Activated naive CD4-positive, alpha-beta T cell treated with anti-CD3 and anti-CD28 coated beads for 36 hours (primary cell): ENCODE data around the gene MAML2. TPM values are rescaled to one million over a fixed set of nuclear protein-coding genes. Genes with fewer than 3 reads are reported as not detected.
A peak's percentile ranks its signal among the peaks of the same experiment; 100 is the strongest.

Source experiments
- CTCF ChIA-PET: fragments of 350-600 bp; sonication (Branson Sonifier 250); formaldehyde crosslinking; loops from one replicate; lab custom pipeline; 2021; ENCODE audit warnings: antibody characterized with exemption; lab: Charles Lee
- DNase-seq: peaks from one replicate; pipeline ENCODE4 v3.0.0-alpha.2; 2020
- H3K27ac Mint-ChIP-seq: one replicate; pipeline ENCODE4 v1.8.0; 2021; ENCODE audit warnings: mild to moderate bottlenecking, mixed read lengths
- H3K27me3 Mint-ChIP-seq: one replicate; pipeline ENCODE4 v1.8.0; 2021; ENCODE audit warnings: low read depth, mixed read lengths
- H3K36me3 Mint-ChIP-seq: one replicate; pipeline ENCODE4 v1.8.0; 2021; ENCODE audit warnings: low read depth, mixed read lengths
- H3K4me1 Mint-ChIP-seq: one replicate; pipeline ENCODE4 v1.8.0; 2021; ENCODE audit warnings: low read depth, mixed read lengths
- H3K4me3 Mint-ChIP-seq: one replicate; pipeline ENCODE4 v1.8.0; 2021; ENCODE audit warnings: mild to moderate bottlenecking, moderate library complexity, mixed read lengths
- H3K9me3 Mint-ChIP-seq: one replicate; pipeline ENCODE4 v1.8.0; 2021; ENCODE audit warnings: mixed read lengths
- intact Hi-C: fragments of 100-400 bp; cut with micrococcal nuclease; formaldehyde crosslinking; loops from one replicate; pipeline ENCODE4 v1.15.1; 2023
- total RNA-seq, 2 experiments: library from RNA; stranded (reverse); gene quantifications; one replicate each; pipeline ENCODE4 v1.2.3, GENCODE V29; 2021

Gene MAML2
- total RNA-seq, 2 experiments from 2014 or later, result 26.6 to 28.1 TPM

DNA sequence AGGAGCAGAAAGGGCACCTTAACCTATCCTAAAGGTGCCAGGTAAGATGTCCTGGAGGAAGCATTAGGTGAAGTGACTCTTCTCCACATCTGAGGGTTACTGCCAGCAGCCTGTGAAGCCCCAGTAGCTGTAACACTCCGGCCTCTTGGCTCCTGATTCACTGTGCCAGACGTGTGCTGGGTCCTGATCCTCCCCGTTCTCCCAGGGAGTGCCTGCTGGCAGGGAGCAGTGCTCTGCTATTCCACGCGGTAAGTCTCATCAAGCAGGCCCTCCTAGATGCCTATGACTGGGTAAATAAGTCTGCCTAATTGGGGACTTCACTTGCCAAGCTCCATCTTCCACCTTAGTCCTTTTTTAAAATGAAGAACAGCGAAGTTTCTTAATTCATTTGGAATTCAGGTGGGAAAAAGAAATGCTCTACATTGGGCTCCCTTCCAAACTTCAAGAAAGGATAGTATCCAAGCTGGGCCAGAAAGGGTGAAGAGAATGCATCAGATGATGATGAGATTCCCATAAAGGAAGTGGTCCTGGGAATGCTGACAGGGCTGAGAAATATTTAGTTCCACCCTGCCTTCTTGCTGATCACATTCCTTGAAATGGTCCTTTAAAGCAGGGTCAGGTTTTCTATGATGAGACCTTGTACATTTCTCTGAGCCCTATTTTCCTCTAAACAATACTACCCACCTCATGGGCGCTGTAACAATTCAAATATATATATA lies 188.0 kb downstream of the MAML2 start:
- DNase-seq, result no peak
- CTCF ChIA-PET, result interaction anchor here (0.6 to 1.4 kb wide), 6 partner anchors 40 to 188 kb away, joined by 3 to 10 read pairs (median 4); partner anchors contain the start of gene MAML2
- peak overlapping the region; percentile 52 for H3K27ac Mint-ChIP-seq
- H3K4me3 Mint-ChIP-seq, result no peak overlapping the region
- intact Hi-C loops, result loop anchor here (5.0 kb wide), 1 partner anchor 237 kb away; the partner anchor contains the start of gene JRKL
- no peaks in the 10 kb centered on the region for H3K36me3 Mint-ChIP-seq
- H3K4me1 Mint-ChIP-seq, result peaks cover 67% of the 10 kb centered on the region
- H3K9me3 Mint-ChIP-seq, result no peaks in the 10 kb centered on the region
- no peaks in the 10 kb centered on the region for H3K27me3 Mint-ChIP-seq

DNA sequence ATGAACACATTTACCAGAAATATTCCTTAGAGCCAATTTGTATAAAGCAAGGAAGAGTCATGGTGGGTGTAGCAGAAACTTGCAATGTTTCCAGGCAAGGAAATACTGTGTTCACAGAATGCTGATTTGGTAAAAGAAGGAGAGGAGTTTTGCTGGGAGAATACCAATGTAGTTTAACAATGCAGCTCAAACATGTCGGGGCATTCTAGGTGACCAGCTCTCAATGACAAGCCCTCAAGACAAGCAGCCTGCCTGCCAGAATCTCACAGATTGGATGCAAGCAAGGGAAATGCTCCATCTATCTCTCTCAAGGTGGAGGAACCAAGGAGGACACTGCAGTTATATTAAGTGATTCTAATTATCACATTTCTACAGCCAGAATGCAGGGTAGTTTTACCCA lies 190.4 kb downstream of the MAML2 start:
- no peaks in the 10 kb centered on the region for H3K9me3 Mint-ChIP-seq
- no peak overlapping the region for H3K4me3 Mint-ChIP-seq
- no peak for DNase-seq
- CTCF ChIA-PET, result interaction anchor here (1.7 kb wide), 1 partner anchor 18 kb away, joined by 6 read pairs; no protein-coding TSS in a partner anchor
- H3K27me3 Mint-ChIP-seq, result no peaks in the 10 kb centered on the region
- peaks cover 68% of the 10 kb centered on the region for H3K4me1 Mint-ChIP-seq
- intact Hi-C loops, result loop anchor here (5.0 kb wide), 1 partner anchor 240 kb away; the partner anchor contains the start of gene JRKL
- H3K27ac Mint-ChIP-seq, result peak overlapping the region; percentile 9
- peaks cover 4% of the 10 kb centered on the region for H3K36me3 Mint-ChIP-seq

DNA sequence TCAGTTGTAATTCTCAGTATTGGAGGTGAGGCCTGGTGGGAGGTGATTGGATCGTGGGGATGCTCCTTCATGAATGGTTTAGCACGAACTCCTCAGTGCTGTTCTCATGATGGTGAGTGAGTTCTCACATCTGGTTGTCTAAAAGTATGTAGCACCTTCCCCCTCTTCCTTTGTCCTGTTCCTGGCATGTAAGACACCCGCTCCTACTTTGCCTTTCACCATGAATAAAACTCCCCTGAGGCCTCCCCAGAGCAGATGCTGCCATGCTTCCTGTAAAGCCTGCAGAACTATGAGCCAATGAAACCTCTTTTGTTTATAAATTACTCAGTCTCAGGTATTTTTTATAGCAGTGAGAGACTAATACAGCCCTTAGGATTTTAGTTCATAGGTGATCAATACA lies 191.5 kb downstream of the MAML2 start:
- Mint-ChIP-seq H3K4me3 (no peak overlapping the region), H3K27me3 (no peaks in the 10 kb centered on the region), H3K4me1 (peaks cover 64% of the 10 kb centered on the region), H3K9me3 (no peaks in the 10 kb centered on the region), H3K27ac (no peak overlapping the region), H3K36me3 (peaks cover 5% of the 10 kb centered on the region)
- CTCF ChIA-PET, result interaction anchor here (0.6 to 1.7 kb wide), 5 partner anchors 8 to 191 kb away, joined by 3 to 9 read pairs (median 3); partner anchors contain the start of gene MAML2
- DNase-seq, result peak; percentile 70
- intact Hi-C loops, result loop anchor here (1.0 to 5.0 kb wide), 8 partner anchors 15 to 241 kb away; partner anchors contain the start of gene JRKL

DNA sequence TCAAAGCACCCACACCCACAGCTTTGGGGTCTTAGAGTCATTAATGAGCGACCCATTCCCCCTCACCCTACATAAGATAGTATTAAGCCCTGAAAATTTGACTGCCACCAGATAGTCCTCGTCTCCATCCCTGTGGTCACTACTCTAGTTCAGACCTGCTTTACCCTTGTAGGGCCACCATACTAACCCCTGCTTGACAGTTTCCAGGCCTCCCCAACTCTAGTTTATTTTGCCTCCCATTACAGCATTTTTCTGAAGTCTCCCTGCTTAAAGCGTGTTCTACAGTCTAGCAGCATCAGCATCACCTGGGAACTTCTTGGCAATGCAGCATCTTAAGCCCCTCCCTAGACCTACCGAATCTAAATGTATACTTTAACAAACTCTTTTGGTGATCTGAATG lies 192.4 kb downstream of the MAML2 start:
- intact Hi-C loops, result loop anchor here (1.0 to 5.0 kb wide), 10 partner anchors 8 to 242 kb away; partner anchors contain the start of gene JRKL
- Mint-ChIP-seq H3K36me3 (peaks cover 6% of the 10 kb centered on the region), H3K27ac (no peak overlapping the region), H3K27me3 (no peaks in the 10 kb centered on the region), H3K4me1 (peaks cover 59% of the 10 kb centered on the region), H3K4me3 (no peak overlapping the region), H3K9me3 (no peaks in the 10 kb centered on the region)
- CTCF ChIA-PET, result interaction anchor here (0.6 to 2.9 kb wide), 6 partner anchors 17 to 193 kb away, joined by 3 to 11 read pairs (median 4); partner anchors contain the start of gene MAML2
- no peak for DNase-seq

DNA sequence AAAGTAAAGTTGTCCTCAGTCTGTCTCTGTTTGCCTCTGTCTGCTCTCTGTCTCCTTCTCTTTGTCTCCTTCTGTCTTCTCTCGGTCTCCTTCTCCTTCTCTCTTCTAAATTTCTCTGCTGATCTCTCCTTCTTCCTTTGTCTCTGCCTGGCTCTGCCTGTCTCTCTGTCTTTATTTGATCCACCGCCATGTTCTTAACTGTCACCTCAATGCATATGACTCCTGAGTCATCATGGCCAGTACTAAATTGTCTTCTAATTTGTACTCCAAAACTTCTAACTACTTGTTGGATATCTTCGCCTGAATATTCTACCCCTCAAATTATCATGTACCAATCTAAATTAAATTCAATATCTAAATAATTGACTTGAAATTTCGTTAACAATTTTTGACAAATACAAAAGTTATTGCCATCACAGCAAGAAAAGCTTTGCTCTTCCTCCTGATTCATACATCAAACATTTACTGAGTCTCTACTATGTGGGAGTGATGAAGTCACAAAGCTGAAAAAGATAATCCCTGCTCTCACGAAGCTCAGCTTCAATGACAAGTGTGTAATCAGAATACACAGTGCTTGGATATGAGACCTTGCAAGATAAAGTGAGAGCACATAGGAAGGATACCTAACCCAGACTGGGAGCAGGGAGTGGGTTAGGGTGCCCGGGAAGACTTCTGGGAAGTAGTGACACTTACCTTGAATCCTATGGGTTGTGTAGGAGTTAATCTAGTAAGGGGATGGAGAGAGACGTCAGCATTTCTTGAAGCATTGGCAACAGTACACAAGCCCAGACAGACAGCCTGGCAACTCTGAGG lies 193.0 kb downstream of the MAML2 start:
- CTCF ChIA-PET, result interaction anchor here (0.6 to 2.9 kb wide), 4 partner anchors 16 to 193 kb away, joined by 3 to 11 read pairs (median 4); partner anchors contain the start of gene MAML2
- intact Hi-C loops, result loop anchor here (1.0 to 5.0 kb wide), 6 partner anchors 8 to 242 kb away; partner anchors contain the start of gene JRKL
- no peak overlapping the region for H3K27ac Mint-ChIP-seq

DNA sequence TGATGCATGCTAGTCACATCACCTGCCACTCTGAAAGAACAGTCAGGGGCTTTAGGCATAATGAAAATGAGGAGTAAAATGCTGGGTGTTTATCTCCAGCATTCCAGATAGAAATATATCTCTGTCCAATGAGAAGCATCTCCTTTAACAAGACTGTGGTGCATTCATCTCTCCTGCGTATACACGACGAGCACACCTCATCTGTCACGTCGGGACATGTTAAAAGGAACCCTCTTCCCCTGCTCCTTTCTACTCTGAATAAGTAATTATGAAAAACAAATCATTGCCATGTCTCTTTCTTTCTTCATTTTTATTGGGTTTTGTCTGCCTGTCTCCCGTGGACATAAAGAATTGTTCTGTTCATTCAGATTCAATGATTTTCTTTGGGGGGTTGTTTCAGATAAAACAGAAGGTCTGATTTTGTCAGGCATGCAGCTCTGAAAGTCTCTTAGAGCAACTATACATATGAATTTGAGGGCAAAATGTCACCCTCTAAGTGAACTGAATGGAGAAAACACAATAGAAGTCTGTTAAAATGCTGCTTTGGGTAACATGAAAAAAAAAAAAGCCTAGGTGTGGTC lies 195.0 kb downstream of the MAML2 start:
- CTCF ChIA-PET, result interaction anchor here (2.9 kb wide), 1 partner anchor 195 kb away, joined by 11 read pairs; the partner anchor contains the start of gene MAML2
- Mint-ChIP-seq H3K36me3 (peaks cover 6% of the 10 kb centered on the region), H3K4me1 (peaks cover 47% of the 10 kb centered on the region), H3K9me3 (no peaks in the 10 kb centered on the region), H3K27ac (no peak overlapping the region), H3K27me3 (no peaks in the 10 kb centered on the region), H3K4me3 (no peak overlapping the region)
- intact Hi-C loops, result no loop called here
- no peak for DNase-seq

More for the DNA sequence above, 193.0 kb downstream of the MAML2 start:
- H3K9me3 Mint-ChIP-seq, result no peaks in the 10 kb centered on the region
- no peak overlapping the region for H3K4me3 Mint-ChIP-seq
- no peaks in the 10 kb centered on the region for H3K27me3 Mint-ChIP-seq
- DNase-seq, result no peak
- H3K36me3 Mint-ChIP-seq, result peaks cover 6% of the 10 kb centered on the region
- H3K4me1 Mint-ChIP-seq, result peaks cover 59% of the 10 kb centered on the region

DNA sequence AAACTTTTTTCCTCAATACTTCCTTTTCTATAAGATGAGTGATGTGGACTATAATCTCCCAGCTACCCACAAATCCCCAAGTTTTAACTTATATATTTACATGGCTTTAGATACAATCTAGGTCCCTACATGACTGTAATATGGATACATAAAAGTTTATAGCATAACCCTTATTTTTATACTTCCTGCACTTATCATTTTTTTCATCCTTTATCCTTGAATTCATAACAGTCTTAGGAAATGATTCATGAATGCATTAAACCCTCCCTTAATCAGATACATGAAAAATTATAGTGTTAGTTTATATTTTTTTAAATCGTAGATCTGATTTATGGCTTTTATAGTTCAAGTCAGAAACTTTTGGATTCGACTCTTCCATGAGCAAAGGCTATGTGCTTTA lies 195.8 kb downstream of the MAML2 start:
- peaks cover 43% of the 10 kb centered on the region for H3K4me1 Mint-ChIP-seq
- CTCF ChIA-PET, result no interaction called here
- intact Hi-C loops, result no loop called here

DNA sequence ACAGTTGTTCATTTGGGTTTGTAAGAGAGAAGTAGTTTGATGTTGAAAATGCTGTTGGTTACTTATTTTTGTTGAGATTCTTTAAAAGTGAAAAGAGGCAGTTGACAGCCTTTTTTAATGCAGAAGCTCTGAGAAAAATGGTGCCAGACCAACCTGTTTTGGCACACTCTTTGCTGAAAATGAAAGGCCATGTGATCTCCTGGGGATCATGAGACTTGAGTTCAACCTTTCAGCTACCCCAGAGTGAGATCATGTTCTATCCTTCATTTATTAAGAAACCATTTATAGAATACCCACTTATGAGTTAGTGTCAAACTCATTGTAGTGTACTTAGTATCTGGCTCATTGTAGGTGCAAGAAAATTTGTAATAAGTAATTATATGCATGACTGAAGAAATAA lies 196.2 kb downstream of the MAML2 start:
- no peak for DNase-seq
- H3K4me3 Mint-ChIP-seq, result no peak overlapping the region
- H3K4me1 Mint-ChIP-seq, result peaks cover 39% of the 10 kb centered on the region
- no peaks in the 10 kb centered on the region for H3K9me3 Mint-ChIP-seq
- CTCF ChIA-PET, result interaction anchor here (1.0 kb wide), 1 partner anchor 92 kb away, joined by 3 read pairs; no protein-coding TSS in a partner anchor
- H3K36me3 Mint-ChIP-seq, result peaks cover 8% of the 10 kb centered on the region
- H3K27ac Mint-ChIP-seq, result no peak overlapping the region
- intact Hi-C loops, result no loop called here
- H3K27me3 Mint-ChIP-seq, result no peaks in the 10 kb centered on the region

More for the DNA sequence above, 195.8 kb downstream of the MAML2 start:
- Mint-ChIP-seq H3K27ac (no peak overlapping the region), H3K27me3 (no peaks in the 10 kb centered on the region), H3K9me3 (no peaks in the 10 kb centered on the region), H3K36me3 (peaks cover 6% of the 10 kb centered on the region), H3K4me3 (no peak overlapping the region)
- DNase-seq, result no peak

DNA sequence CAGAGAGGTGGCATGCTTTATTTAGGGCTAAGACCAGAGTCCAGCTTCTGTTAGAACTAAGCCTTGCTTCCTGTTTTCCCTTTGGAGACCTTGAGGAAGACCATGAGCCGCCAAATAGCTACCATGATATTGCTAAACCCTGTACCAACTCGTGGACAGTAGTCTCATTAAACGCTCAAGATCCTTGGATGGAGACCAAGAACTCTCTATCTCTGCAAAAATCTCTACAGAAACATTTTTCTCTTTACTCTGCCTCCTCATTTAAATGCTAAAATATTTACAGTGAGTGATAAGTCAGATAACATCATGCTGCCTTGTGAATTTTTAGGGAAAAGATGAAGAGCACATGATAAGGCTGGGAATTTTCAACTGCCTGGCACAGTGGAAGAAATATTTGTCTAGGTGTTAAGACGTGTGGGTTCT lies 197.8 kb downstream of the MAML2 start:
- peaks cover 8% of the 10 kb centered on the region for H3K36me3 Mint-ChIP-seq
- DNase-seq, result no peak
- H3K27me3 Mint-ChIP-seq, result no peaks in the 10 kb centered on the region
- H3K4me3 Mint-ChIP-seq, result no peak overlapping the region
- CTCF ChIA-PET, result no interaction called here
- intact Hi-C loops, result no loop called here
- H3K27ac Mint-ChIP-seq, result peak overlapping the region; percentile 28
- peaks cover 52% of the 10 kb centered on the region for H3K4me1 Mint-ChIP-seq
- H3K9me3 Mint-ChIP-seq, result no peaks in the 10 kb centered on the region

DNA sequence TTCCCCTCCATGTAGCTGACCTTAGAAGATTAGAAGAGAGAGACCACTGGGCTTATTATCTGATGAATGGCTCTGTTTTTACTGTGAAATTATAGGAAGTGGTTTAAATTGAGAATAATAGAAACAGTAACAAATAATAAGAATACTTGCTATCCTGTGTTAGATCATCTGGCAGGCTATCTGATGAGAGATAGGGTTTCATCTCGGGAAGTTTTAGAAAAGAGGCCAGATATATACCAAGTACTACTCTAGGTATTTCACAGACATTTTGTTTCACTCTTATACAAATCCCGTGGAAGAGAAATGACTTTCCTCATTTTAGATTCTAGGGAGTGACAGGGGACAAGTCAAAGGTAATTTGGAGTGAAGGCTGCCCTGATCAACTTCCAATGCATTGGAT lies 198.4 kb downstream of the MAML2 start:
- intact Hi-C loops, result no loop called here
- no peaks in the 10 kb centered on the region for H3K9me3 Mint-ChIP-seq
- CTCF ChIA-PET, result no interaction called here
- H3K4me3 Mint-ChIP-seq, result no peak overlapping the region
- H3K4me1 Mint-ChIP-seq, result peaks cover 58% of the 10 kb centered on the region
- H3K27ac Mint-ChIP-seq, result no peak overlapping the region
- peaks cover 11% of the 10 kb centered on the region for H3K36me3 Mint-ChIP-seq
- H3K27me3 Mint-ChIP-seq, result no peaks in the 10 kb centered on the region
- DNase-seq, result no peak

DNA sequence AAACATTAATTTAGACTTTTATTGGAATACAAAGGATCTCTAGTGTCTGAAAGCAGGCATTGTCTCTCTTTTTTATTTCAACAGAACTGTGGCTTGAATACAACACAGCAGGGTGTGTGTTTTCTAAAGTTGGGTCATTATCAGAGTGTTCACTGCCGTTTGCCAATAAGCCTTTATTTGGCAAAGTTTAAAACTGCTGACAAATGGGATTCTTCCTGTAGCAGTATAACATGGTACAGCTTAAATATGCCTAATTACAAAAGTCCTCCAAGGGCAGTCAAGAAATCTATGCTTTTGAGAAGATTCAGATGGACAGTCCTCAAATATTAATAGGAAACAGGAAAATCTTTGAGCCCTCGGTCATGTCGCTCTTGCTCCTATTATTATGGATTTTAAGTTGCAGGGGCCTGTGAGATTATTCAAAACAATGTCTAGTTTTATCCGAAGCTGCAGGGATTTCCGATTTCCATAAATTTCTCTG lies 199.9 kb downstream of the MAML2 start:
- Mint-ChIP-seq H3K27ac (no peak overlapping the region), H3K9me3 (no peaks in the 10 kb centered on the region), H3K36me3 (peaks cover 17% of the 10 kb centered on the region), H3K4me3 (no peak overlapping the region), H3K4me1 (peaks cover 60% of the 10 kb centered on the region), H3K27me3 (no peaks in the 10 kb centered on the region)
- intact Hi-C loops, result no loop called here
- no peak for DNase-seq
- CTCF ChIA-PET, result interaction anchor here (1.7 kb wide), 1 partner anchor 36 kb away, joined by 4 read pairs; no protein-coding TSS in a partner anchor
